OCI-LY7 (cell line): ENCODE results near the gene COL18A1. TPM values are rescaled to one million over a fixed set of nuclear protein-coding genes. Genes with fewer than 3 reads are reported as not detected.

Source experiments
- BruUV-seq: library from RNA; stranded (reverse); fragments of 400-500 nt; replicated peaks from 2 replicates; lab custom pipeline; 2021; lab: Mats Ljungman, UMichigan
- CTCF ChIA-PET: fragments of 300-600 bp; sonication (Branson Sonifier 250); formaldehyde crosslinking; loops from one replicate; lab custom pipeline; 2022; ENCODE audit warnings: antibody characterized with exemption; ENCODE audit not compliant: unreplicated experiment; lab: Charles Lee
- POLR2A ChIA-PET: fragments of 300-600 bp; sonication (Branson Sonifier 250); formaldehyde crosslinking; loops from one replicate; lab custom pipeline; 2022; ENCODE audit warnings: antibody characterized with exemption; lab: Charles Lee
- DNase-seq: peaks from one replicate; pipeline ENCODE4 v3.0.0-alpha.2; 2015; ENCODE audit warnings: low spot score
- H2AFZ ChIP-seq: fragments of 200-600 bp; sonication (generic), shearing (Covaris generic); 2 replicates; pipeline ENCODE4 v1.6.1; 2014; ENCODE audit warnings: mild to moderate bottlenecking, antibody characterized with exemption, low read length, moderate library complexity
- H3K27ac ChIP-seq: fragments of 200-600 bp; sonication (generic); 2 replicates; pipeline ENCODE4 v1.5.1; 2014; ENCODE audit warnings: mixed run types, low read depth, mild to moderate bottlenecking, moderate library complexity, low read length, inconsistent platforms; ENCODE audit not compliant: poor library complexity, severe bottlenecking
- H3K36me3 ChIP-seq: fragments of 200-600 bp; sonication (generic); 2 replicates; pipeline ENCODE4 v1.6.1; 2014; ENCODE audit warnings: mild to moderate bottlenecking, antibody characterized with exemption, low read length, moderate library complexity, mixed read lengths; ENCODE audit not compliant: insufficient read depth
- H3K4me1 ChIP-seq: fragments of 200-600 bp; sonication (generic); 2 replicates; pipeline ENCODE4 v1.5.1; 2014; ENCODE audit warnings: mild to moderate bottlenecking, low read length; ENCODE audit not compliant: insufficient read depth, poor library complexity, severe bottlenecking
- H3K4me2 ChIP-seq: fragments of 200-600 bp; sonication (generic); 2 replicates; pipeline ENCODE4 v1.6.1; 2014; ENCODE audit warnings: mild to moderate bottlenecking, low read length
- H3K4me3 ChIP-seq: fragments of 200-600 bp; sonication (generic); 2 replicates; pipeline ENCODE4 v1.5.1; 2014; ENCODE audit warnings: mild to moderate bottlenecking, low read depth, low read length; ENCODE audit not compliant: poor library complexity, severe bottlenecking
- H3K79me2 ChIP-seq: fragments of 200-600 bp; sonication (generic); 2 replicates; pipeline ENCODE4 v1.6.1; 2016; ENCODE audit warnings: low read depth, mild to moderate bottlenecking, low read length, moderate library complexity, mixed read lengths; ENCODE audit not compliant: insufficient read depth
- H3K9me2 ChIP-seq: fragments of 200-600 bp; sonication (generic); 2 replicates; pipeline ENCODE4 v1.6.1; 2016; ENCODE audit warnings: mild to moderate bottlenecking, low read length, mixed read lengths; ENCODE audit not compliant: insufficient read depth
- H3K9me3 ChIP-seq: fragments of 200-600 bp; sonication (generic); 2 replicates; pipeline ENCODE4 v1.6.1; 2014; ENCODE audit warnings: mild to moderate bottlenecking, mixed run types, low read length, mixed read lengths
- H4K20me1 ChIP-seq: fragments of 200-600 bp; sonication (generic); 2 replicates; pipeline ENCODE4 v1.6.1; 2014; ENCODE audit warnings: mild to moderate bottlenecking, antibody characterized with exemption, low read length, moderate library complexity, mixed read lengths; ENCODE audit not compliant: insufficient read depth
- EZH2phosphoT487 ChIP-seq: fragments of 200-600 bp; sonication (generic); IDR thresholded peaks from 2 replicates; pipeline ENCODE4 v1.6.1; 2018; ENCODE audit warnings: low read depth, borderline replicate concordance, mild to moderate bottlenecking, mixed run types, antibody characterized with exemption, low read length, moderate library complexity, mixed read lengths
- intact Hi-C: fragments of 100-400 bp; cut with micrococcal nuclease; formaldehyde crosslinking; loops from one replicate; pipeline ENCODE4 v1.10.0; 2022; ENCODE audit not compliant: unreplicated experiment
- total RNA-seq, 2 experiments: library from RNA; depleted of rRNA in 1 of 2; stranded (reverse); fragments of >200 nt in 1 of 2; shearing (Covaris generic) in 1 of 2; gene quantifications; 2 replicates each; pipeline ENCODE4 v1.2.3, GENCODE V29; 2014 to 2022
- TF ChIP-seq, protein P1 (sequence below): fragments of 200-600 bp; sonication (generic); conservative IDR thresholded peaks from 2 replicates; pipeline ENCODE4 v1.5.1; 2014; ENCODE audit warnings: mild to moderate bottlenecking, antibody characterized with exemption, low read length, moderate library complexity, mixed read lengths

COL18A1 gene
- total RNA-seq, 2 experiments from 2014 or later: 0.23 to 7.4 TPM

DNA sequence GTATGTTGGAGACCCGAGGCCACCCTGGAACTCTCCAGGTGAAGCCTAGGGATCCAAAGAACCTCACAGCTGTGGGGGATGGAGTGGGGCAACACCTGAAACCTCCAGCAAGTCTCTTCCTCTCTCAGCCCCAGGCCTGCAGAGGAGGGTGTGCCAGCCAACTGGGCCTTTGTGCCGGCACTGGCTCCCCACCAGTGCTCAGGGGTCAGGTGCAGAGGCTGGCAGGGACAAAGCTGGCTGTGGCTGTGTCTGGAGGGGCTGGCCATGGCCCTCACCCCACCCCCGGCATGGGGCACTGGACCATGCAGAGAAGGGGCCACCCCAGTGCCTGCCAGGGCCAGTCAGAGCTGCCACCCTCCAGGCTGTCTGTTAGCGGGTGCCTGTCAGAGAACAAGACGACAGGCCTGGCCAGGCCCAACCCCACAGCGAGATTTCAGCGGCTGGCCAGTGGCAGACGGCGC lies 3.9 kb downstream of the COL18A1 start:
- H3K4me2 ChIP-seq: no peak overlapping the region
- H3K4me1 ChIP-seq: no peaks in the 10 kb centered on the region
- no peaks in the 10 kb centered on the region for H3K36me3 ChIP-seq
- no peak overlapping the region for H3K27ac ChIP-seq
- H4K20me1 ChIP-seq: no peaks in the 10 kb centered on the region
- H3K9me2 ChIP-seq: no peaks in the 10 kb centered on the region
- intact Hi-C loops: no loop called here
- POLR2A ChIA-PET: no interaction called here
- CTCF ChIA-PET: no interaction called here
- no TSS peak for BruUV-seq
- H3K79me2 ChIP-seq: no peaks in the 10 kb centered on the region
- H2AFZ ChIP-seq: no peak overlapping the region
- TF ChIP-seq, protein P1, sequence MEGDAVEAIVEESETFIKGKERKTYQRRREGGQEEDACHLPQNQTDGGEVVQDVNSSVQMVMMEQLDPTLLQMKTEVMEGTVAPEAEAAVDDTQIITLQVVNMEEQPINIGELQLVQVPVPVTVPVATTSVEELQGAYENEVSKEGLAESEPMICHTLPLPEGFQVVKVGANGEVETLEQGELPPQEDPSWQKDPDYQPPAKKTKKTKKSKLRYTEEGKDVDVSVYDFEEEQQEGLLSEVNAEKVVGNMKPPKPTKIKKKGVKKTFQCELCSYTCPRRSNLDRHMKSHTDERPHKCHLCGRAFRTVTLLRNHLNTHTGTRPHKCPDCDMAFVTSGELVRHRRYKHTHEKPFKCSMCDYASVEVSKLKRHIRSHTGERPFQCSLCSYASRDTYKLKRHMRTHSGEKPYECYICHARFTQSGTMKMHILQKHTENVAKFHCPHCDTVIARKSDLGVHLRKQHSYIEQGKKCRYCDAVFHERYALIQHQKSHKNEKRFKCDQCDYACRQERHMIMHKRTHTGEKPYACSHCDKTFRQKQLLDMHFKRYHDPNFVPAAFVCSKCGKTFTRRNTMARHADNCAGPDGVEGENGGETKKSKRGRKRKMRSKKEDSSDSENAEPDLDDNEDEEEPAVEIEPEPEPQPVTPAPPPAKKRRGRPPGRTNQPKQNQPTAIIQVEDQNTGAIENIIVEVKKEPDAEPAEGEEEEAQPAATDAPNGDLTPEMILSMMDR: no peak
- TF ChIP-seq EZH2phosphoT487: no peak
- no peak for DNase-seq
- H3K9me3 ChIP-seq: no peaks in the 10 kb centered on the region
- no peak overlapping the region for H3K4me3 ChIP-seq

DNA sequence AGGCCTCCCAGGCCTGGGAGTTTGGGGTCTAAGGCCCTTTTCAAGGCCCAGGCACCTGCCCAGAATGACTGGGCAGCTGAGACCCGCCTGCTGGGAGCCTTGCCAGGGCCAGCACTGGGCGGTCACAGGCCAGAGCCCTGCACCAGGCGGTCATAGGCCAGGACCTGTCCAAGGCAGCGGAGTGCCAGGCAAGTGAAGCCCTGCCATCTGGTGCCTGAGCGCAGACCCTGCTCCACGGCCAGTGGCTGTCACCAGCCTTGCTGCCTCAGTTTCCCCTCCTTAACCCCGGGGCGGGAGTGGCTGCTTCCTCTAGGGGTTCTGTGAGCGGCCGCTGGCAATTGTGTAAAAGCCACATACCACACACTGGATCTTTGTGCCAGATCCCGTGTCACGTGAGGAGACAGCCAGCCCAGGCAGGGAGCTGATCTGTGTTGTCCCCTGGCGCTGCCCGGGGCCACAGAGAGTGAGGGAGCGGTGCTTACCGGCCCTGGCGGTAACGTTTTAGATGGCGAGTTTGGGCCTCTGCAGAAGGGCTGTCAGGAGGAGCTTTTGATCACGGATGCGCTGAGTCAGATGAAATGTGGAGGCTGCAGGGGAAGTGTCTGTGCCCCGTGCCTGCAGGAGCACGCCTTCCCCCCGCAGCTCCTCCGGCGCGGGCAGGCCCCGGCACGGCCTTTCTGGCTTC lies 4.6 kb downstream of the COL18A1 start:
- Histone ChIP-seq H3K36me3 (no peaks in the 10 kb centered on the region), H3K27ac (no peak overlapping the region), H3K4me2 (no peak overlapping the region), H3K4me3 (no peak overlapping the region), H3K79me2 (no peaks in the 10 kb centered on the region), H3K9me3 (no peaks in the 10 kb centered on the region), H3K9me2 (no peaks in the 10 kb centered on the region), H3K4me1 (no peaks in the 10 kb centered on the region), H4K20me1 (no peaks in the 10 kb centered on the region), H2AFZ (no peak overlapping the region)
- POLR2A ChIA-PET: no interaction called here
- no peak for DNase-seq
- intact Hi-C loops: no loop called here
- no TSS peak for BruUV-seq
- TF ChIP-seq EZH2phosphoT487: no peak
- TF ChIP-seq, protein P1: no peak
- CTCF ChIA-PET: no interaction called here

DNA sequence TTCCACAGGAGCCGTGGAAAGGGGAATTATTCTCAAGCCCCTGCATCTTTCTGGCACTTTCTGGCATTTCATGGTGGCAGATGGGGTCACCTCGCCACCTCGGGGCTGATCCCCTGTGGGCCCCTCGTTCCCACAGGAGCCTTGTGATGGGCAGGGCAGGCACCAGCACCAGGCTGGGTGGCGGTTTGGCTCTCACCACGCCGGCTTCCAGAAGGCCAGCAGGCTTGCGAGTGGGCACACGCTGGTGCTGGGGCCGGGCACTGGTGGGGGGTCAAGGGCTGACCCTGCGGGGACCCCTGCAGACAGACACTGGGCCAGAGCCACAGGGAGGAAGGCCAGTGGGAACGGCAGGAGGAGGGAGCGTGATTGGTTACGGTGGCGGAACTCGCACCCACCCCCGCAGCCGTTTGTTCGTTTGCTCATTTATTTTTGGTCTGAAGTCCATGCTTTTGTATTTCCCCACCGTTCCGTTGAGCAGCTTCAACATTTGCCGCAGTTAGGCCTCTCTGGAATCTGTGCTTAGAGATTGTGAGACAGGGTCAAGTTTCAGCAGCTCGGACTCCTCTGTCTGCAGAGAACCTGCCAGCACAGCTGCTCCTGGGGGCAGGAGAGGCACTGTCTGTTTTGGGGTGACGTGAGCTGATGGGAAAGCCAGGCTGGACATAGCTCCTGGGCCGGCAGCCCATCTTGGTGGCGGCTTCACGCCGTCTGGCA lies 5.3 kb downstream of the COL18A1 start:
- BruUV-seq: no TSS peak
- Histone ChIP-seq H3K4me2 (no peak overlapping the region), H3K4me3 (no peak overlapping the region), H3K27ac (no peak overlapping the region), H4K20me1 (no peaks in the 10 kb centered on the region), H3K9me2 (no peaks in the 10 kb centered on the region), H3K79me2 (no peaks in the 10 kb centered on the region), H3K4me1 (no peaks in the 10 kb centered on the region), H3K9me3 (no peaks in the 10 kb centered on the region), H3K36me3 (no peaks in the 10 kb centered on the region), H2AFZ (no peak overlapping the region)
- ChIA-PET POLR2A (no interaction called here), CTCF (no interaction called here)
- intact Hi-C loops: no loop called here
- TF ChIP-seq, protein P1: no peak
- TF ChIP-seq EZH2phosphoT487: no peak
- DNase-seq: no peak
